G401 (cell line): ENCODE data around the gene STX19. TPM values are rescaled to one million over a fixed set of nuclear protein-coding genes. Genes with fewer than 3 reads are reported as not detected.
"Not testable (repeated sequence)": the region's sequence is repeated elsewhere in the genome, so short reads cannot be mapped to it uniquely, and the experiment has no call there.

ENCODE experiments used
- DNase-seq: peaks from one replicate; pipeline ENCODE4 v3.0.0-alpha.2; 2015; ENCODE audit warnings: low spot score
- in situ Hi-C: cut with HindIII; loops from 2 replicates; pipeline ENCODE4 v1.10.0; 2016; ENCODE audit warnings: low sequenced_read_pairs, mixed read lengths
- total RNA-seq: library from RNA; depleted of rRNA; stranded (reverse); fragments of >200 nt; shearing (Covaris generic); gene quantifications from 2 replicates; pipeline ENCODE4 v1.2.3, GENCODE V29; 2014

STX19 gene
- total RNA-seq, 1 experiment from 2014 or later, result not detected

DNA sequence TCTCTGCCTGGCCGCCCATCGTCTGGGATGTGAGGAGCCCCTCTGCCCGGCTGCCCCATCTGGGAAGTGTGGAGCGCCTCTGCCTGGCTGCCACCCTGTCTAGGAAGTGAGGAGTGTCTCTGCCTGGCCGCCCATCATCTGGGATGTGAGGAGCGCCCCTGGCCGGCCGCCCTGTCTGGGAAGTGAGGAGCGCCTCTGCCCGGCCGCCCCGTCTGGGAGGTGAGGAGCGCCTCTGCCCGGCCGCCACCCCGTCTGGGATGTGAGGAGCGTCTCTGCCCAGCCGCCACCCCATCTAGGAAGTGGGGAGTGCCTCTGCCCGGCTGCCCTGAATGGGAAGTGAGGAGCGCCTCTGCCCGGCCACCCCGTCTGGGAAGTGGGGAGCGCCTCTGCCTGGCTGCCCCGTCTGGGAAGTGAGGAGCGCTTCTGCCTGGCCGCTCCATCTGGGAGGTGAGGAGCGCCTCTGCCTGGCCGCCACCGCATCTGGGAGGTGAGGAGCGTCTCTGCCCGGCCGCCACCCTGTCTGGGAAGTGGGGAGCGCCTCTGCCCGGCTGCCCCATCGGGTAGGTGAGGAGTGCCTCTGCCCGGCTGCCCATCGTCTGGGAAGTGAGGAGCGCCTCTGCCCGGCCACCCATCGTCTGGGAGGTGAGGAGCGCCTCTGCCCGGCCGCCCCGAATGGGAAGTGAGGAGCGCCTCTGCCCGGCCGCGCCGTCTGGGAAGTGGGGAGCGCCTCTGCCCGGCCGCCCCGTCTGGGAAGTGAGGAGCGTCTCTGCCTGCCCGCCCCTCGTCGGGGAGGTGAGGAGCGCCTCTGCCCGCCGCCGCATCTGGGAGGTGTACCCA, 15.9 kb upstream of the STX19 start:
- in situ Hi-C loops, DNase-seq: not testable (repeated sequence)

GRCh38 chr3:94043285-94043684, 14.9 kb upstream of the STX19 start:
- DNase-seq, result no peak
- in situ Hi-C loops, result no loop called here

DNA sequence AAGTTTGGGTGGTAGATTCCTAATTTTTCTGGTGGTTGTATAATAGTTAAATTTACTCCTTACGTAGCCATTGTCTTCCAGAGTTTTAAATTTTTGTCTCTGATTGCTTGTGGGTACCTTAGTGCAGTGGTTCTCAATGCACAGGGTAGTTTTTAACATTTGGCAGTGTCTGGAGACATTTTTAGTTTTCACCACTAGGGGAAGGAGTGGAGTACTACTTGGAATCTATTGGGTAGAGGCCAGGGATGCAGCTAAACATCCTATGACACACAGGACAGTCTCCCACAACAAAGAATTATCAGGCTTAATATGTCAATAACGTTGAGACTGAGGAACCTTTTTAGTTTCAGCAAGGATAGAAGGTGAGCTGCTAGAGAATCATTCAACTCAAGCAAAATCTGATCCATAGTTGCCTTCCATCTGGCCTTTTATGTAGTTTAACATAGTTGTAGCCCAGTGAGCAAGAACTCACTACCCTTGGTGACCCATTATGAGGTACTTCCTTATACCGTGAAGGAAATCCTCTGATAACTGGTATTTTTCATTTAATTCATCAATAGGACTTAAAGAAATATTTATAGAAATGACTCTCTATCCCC, 8.6 kb upstream of the STX19 start:
- in situ Hi-C loops, result no loop called here
- peak; percentile 11 for DNase-seq

DNA sequence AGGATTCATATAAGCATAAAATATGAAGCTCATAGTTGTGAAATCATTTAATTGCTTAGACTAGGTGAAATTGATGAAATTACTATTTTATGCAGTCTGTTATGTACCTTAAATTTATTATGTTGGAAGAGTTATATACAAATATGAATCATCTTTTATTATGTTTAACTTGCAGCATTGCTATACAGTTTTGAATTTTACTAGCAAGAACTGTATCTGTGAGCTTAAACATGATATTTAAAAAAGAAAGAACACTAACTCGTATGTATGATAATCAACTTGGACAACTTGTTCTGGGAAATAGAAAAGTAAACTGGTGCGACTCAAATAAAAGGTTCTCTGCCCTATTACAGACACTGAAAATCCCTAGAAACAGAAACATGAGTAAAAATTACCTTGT, 1.8 kb downstream of the STX19 start:
- in situ Hi-C loops, result no loop called here
- DNase-seq, result no peak

GRCh38 chr3:94024385-94024784, 4.0 kb downstream of the STX19 start:
- in situ Hi-C loops, result loop anchor here (5.0 kb wide), 1 partner anchor 38 kb away; the partner anchor contains the start of genes DHFR2 and NSUN3
- DNase-seq, result no peak

DNA sequence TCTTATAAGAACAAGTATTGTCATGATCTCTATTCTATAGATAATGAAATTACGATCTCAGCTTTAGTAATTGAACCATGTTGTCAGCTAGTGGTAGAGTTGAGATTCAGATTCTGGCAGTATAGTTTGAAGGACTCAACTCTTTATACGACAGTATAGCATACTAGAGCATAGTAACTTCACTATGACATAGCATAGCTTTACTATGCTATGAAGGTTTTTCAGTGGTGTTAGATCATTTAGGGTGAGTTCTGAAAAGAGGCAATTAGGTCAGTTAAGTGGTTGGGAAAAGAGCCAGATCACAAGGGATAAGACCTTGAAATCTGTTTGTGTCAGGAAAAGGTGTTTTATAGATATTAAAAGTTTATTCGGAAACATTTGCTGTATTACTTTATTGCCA, 8.1 kb downstream of the STX19 start:
- in situ Hi-C loops, result loop anchor here (5.0 kb wide), 1 partner anchor 42 kb away; the partner anchor contains the start of genes DHFR2 and NSUN3
- DNase-seq, result no peak

DNA sequence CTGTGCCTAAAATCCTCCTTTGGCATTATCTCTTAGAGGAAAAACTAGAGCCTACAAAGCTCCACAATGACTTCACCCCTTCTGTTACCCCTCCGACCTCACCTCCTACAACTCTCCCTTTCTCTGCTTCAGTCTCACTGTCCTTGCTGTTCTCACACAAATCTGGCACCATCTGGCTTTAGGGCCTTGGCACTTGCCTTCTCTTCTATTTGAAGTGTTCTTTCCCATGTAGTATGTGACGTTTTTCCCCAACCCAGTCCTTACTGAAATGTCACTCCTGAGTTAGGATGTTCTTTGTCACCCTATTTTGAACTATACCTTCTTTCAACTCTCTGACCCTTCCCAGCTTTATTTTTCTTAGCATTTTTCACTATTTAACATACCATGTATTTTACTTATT, 8.7 kb downstream of the STX19 start:
- in situ Hi-C loops, result loop anchor here (5.0 kb wide), 1 partner anchor 43 kb away; the partner anchor contains the start of genes DHFR2 and NSUN3
- no peak for DNase-seq

DNA sequence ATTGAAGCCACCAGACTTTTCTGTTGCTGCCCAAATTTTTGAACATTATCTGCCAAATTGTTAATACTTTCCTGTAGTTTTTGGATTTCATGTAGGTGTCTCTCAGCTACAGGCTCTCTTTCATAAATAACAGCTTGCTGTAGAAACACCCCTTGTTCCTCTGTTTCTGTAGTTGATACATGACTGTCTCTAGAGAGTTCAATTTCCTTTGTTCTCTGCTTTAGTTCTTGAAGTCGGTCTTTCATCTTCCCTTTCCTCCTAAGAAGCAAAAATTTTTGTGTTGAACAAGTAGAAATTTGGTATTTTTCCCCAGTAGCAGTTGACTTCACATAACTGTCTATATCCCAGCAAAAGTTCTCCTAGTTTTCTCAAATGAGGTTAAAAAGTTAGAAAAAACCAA, 13.4 kb downstream of the STX19 start:
- in situ Hi-C loops, result no loop called here

GRCh38 chr3:94012185-94012584, 16.2 kb downstream of the STX19 start:
- in situ Hi-C loops, result no loop called here
- no peak for DNase-seq

More for the DNA sequence above, 13.4 kb downstream of the STX19 start:
- DNase-seq, result no peak

GRCh38 chr3:94011233-94011711, 17.1 kb downstream of the STX19 start:
- no peak for DNase-seq
- in situ Hi-C loops, result no loop called here

GRCh38 chr3:94009608-94010007, 18.8 kb downstream of the STX19 start:
- no peak for DNase-seq
- in situ Hi-C loops, result no loop called here

DNA sequence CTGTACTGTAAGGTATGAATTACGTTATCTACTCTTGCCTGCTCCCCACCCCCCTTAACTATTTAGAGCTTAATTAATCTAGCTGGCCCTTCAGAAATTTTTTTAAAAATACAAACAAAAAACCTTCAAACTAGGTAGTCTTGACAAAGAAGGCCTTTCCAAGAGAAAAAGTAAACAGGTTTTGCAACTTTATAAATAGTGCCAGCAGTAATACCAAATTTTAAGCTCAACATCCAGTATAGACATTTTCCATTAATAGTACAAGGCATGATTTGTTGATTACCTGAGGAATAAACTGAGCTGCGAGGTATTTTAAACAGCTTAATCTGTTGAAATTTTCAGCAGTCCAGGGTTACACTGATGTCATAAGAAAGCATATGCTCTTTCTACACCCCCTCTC, 20.1 kb downstream of the STX19 start:
- in situ Hi-C loops, result no loop called here

GRCh38 chr3:94004301-94004910, 24.0 kb downstream of the STX19 start:
- peak; percentile 58 for DNase-seq
- in situ Hi-C loops, result no loop called here

More for the DNA sequence above, 20.1 kb downstream of the STX19 start:
- no peak for DNase-seq

GRCh38 chr3:94001827-94002495, 26.4 kb downstream of the STX19 start:
- in situ Hi-C loops, result no loop called here
- DNase-seq, result no peak

GRCh38 chr3:94001191-94001590, 27.2 kb downstream of the STX19 start:
- no peak for DNase-seq
- in situ Hi-C loops, result no loop called here

DNA sequence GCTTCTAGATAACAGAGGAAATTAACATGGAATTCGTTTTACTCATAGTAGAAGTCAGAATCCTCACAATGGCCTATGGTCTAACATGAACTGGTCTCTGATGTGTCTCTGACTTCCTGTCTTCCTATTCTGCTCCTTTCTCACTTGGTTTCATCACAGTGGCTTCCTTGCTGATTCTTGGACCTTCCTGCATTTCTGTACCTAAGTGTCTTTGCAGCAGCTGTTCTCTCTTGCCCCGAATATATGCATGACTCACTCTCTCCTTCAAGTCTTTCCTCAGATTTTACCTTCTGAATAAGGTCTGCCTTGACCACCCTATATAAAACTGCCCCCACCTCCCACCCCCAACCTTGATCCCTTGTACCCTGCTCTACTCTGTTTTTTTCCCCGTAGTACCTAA, 34.3 kb downstream of the STX19 start:
- in situ Hi-C loops, result no loop called here
- DNase-seq, result no peak

GRCh38 chr3:93992207-93992606, 36.2 kb downstream of the STX19 start:
- in situ Hi-C loops, result no loop called here
- no peak for DNase-seq

DNA sequence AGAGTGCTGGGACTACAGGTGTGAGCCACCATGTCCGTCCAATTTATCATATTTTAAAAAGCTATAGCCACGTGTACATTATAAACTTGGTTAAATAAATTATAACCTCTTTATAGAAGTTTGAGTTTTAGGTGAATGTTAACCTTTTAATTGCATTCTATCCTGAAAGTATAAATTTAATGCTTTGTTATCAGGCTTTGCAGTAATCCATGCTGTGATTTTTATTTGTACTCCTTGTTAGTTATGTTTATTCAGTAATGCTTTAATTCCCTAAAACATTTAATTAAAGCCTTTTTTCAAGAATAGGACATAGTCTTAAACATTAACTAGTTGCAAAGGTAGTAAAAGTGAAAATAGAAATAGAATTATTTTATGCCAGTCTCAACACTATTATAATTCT, 36.8 kb downstream of the STX19 start:
- in situ Hi-C loops, result no loop called here
- DNase-seq, result no peak

DNA sequence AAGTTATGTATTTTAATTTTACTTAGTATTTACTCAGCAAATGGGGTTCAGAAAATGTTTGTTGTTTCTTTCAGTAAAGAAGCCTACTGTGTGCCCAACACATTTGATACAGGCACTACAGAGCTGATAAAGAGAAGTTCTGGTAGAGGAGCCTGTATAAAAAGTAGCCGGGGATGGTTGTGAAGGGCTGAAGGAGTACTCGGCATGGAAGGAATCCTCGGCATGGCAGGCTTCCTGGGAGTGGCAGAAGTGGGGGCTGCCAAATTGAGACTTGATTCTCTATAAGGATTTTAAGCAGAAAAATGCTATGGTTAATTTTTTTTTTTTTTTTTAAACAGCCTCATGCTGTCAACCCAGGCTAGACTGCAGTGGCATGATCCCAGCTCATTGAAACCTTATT, 39.2 kb downstream of the STX19 start:
- DNase-seq, result no peak
- in situ Hi-C loops, result no loop called here
